ENCODE results near the gene NFAM1. TPM values are rescaled to one million over a fixed set of nuclear protein-coding genes. Genes with fewer than 3 reads are reported as not detected.

NFAM1 gene
- total and polyA plus RNA-seq, 4 donors: 1.2 to 2.5 (median 1.8) TPM

DNA sequence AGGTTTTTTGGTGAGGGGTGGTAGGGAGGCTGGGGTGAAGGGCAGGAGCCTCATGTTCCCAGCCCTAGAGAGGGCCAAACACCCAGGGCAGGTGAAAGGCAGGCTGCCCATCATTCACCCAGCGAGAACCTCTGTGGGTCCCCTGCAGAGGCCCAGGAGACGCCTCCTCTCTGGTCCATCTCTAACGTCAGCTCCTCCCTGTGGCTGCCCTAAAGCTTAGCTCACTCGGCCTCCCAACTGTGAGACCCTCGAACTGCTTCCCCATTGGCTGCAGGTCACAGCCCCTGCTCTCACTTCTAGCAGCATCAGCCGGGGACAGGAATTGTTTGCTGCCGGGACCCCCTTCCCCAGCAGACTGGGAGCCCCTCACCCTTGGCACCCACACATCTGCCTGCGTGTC is 615 bp upstream of the NFAM1 start:
- 56% methylated on average over 5 of the region's 8 CpGs for WGBS (ENCODE audit: insufficient coverage)
- peaks cover 31% of the 10 kb centered on the region for H3K27me3 ChIP-seq (ENCODE audit: control insufficient read depth, insufficient read depth, low read length)
- H3K36me3 ChIP-seq (ENCODE audit: control insufficient read depth, insufficient read depth, low read length): no peaks in the 10 kb centered on the region
- H3K4me3 ChIP-seq (ENCODE audit: low read depth, low read length): no peak overlapping the region
- DNase-seq (ENCODE audit: low read depth in 4 of 6, low spot score in 6 of 6): peak in 1 of 6 donors; percentile 1
- no peaks in the 10 kb centered on the region for H3K9me3 ChIP-seq (ENCODE audit: control insufficient read depth, insufficient read depth, low read length)
- H3K4me1 ChIP-seq (ENCODE audit: control insufficient read depth, insufficient read depth, low read length): peaks cover 68% of the 10 kb centered on the region
- H3K27ac ChIP-seq (ENCODE audit: low read depth, low read length): no peak overlapping the region

DNA sequence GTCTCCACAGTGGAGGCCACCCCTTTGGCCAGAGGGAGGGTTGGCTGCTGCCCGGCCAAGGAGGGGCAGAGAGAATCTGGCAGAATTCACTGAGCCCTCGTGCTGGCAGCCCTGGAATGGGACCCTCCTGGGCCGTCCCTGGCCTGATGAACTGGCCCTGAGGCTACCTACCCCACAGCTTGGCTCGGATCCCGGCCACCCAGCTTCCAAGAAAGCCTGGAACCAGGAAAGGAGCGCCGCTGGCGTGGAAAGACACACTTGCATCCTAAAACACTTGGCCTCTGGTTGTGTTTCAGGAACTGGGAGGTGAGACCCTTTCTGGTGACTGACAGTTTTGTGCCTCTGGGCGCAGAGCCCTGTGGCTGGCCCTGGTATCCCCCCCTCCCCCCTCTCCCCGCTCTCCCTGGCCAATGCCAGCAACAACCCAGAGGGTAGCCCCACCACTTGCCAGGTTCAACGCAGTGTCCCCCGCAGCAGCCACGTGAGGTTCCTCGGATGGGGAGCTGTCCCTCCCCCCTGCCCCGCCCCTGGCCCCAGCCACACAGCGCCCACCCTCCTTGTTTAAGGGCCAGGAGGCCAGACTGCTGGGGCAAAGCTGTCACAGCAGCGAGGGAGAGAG is 693 bp downstream of the NFAM1 start:
- H3K4me3 ChIP-seq (ENCODE audit: low read depth, low read length): no peak overlapping the region
- no peaks in the 10 kb centered on the region for H3K9me3 ChIP-seq (ENCODE audit: control insufficient read depth, insufficient read depth, low read length)
- H3K27ac ChIP-seq (ENCODE audit: low read depth, low read length): no peak overlapping the region
- peaks cover 55% of the 10 kb centered on the region for H3K4me1 ChIP-seq (ENCODE audit: control insufficient read depth, insufficient read depth, low read length)
- WGBS (ENCODE audit: insufficient coverage): 19% methylated on average over 13 of the region's 17 CpGs
- peak in 2 of 6 donors; percentile 63 to 88 for DNase-seq (ENCODE audit: low read depth in 4 of 6, low spot score in 6 of 6)
- H3K36me3 ChIP-seq (ENCODE audit: control insufficient read depth, insufficient read depth, low read length): no peaks in the 10 kb centered on the region
- H3K27me3 ChIP-seq (ENCODE audit: control insufficient read depth, insufficient read depth, low read length): peaks cover 35% of the 10 kb centered on the region

DNA sequence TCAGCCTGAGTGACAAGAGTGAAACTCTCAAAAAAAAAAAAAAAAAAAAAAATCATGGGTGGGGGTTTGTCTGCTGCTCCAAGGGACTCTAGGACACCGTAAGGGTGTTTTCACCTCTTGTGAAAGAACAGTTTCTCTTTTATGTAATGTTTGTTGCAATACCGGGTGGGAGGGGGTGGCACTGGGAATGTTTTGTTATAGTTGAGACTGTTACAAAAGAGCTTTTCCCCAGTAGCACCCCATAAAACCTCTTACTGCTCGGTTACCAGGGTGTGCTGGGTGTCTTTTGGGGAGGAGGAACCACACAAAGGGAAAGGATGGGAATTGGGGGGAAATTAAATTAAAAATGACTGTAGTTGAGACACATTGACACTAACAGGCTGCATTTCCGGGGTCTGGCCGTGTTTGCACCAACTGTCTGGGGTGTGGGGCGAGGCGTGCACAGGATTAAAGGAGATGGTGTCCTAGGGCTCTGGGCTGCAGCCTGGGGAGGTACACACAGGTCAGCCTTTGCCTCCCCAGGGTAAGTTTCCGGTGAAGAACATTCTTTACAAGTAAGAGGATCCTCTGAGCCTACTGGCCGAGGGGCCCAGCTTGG is 1.6 kb downstream of the NFAM1 start:
- Histone ChIP-seq H3K4me3 (ENCODE audit: low read depth, low read length) (no peak overlapping the region), H3K9me3 (ENCODE audit: control insufficient read depth, insufficient read depth, low read length) (no peaks in the 10 kb centered on the region), H3K4me1 (ENCODE audit: control insufficient read depth, insufficient read depth, low read length) (peaks cover 46% of the 10 kb centered on the region), H3K36me3 (ENCODE audit: control insufficient read depth, insufficient read depth, low read length) (no peaks in the 10 kb centered on the region), H3K27ac (ENCODE audit: low read depth, low read length) (no peak overlapping the region), H3K27me3 (ENCODE audit: control insufficient read depth, insufficient read depth, low read length) (peaks cover 37% of the 10 kb centered on the region)
- 83% methylated on average over 6 of the region's 9 CpGs for WGBS (ENCODE audit: insufficient coverage)
- no peak for DNase-seq (ENCODE audit: low read depth in 4 of 6, low spot score in 6 of 6)

DNA sequence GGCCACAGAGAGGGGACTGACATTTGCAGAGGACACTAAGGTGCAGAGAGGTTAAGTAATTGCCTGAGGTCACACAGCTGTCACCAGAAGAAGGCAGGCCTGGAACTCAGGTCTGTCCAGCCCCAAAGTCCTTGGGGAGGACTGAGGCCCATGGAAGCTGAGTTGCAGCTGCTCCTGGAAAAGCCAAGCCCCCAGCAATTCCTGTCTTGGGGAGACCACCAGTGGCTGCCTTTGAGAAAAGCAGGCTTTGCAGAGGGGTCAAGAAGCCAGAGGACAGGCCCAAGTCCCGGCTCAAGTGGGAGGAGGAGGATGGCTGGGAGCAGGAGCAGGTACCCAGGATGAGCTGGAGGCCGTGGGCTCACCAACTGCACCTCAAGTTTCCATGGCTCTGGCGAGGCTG is 3.4 kb downstream of the NFAM1 start:
- no peaks in the 10 kb centered on the region for H3K9me3 ChIP-seq (ENCODE audit: control insufficient read depth, insufficient read depth, low read length)
- no peak for DNase-seq (ENCODE audit: low read depth in 4 of 6, low spot score in 6 of 6)
- WGBS (ENCODE audit: insufficient coverage): 90% methylated on average over 3 of the region's 3 CpGs
- no peak overlapping the region for H3K4me3 ChIP-seq (ENCODE audit: low read depth, low read length)
- no peaks in the 10 kb centered on the region for H3K36me3 ChIP-seq (ENCODE audit: control insufficient read depth, insufficient read depth, low read length)
- H3K27ac ChIP-seq (ENCODE audit: low read depth, low read length): no peak overlapping the region
- H3K4me1 ChIP-seq (ENCODE audit: control insufficient read depth, insufficient read depth, low read length): peaks cover 31% of the 10 kb centered on the region
- H3K27me3 ChIP-seq (ENCODE audit: control insufficient read depth, insufficient read depth, low read length): peaks cover 37% of the 10 kb centered on the region

DNA sequence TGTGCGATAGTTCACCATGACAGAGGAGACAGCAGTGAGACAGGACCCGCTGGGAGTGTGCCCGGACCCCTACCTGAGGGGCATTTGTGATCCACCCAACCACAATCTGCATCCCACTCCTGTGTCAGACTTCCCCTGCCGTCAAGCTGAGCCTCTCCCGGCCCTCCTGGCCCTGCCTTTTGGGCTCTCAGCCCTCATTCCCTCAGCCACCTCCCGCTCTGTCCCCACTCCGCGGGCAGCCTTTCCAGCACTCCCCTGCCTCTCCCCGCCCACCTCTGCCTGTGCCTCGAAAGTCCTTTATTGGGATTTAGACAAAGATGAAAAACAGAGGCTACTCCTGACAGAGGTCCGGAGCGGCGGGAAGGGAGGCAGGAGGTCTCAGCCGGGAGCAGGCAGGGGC is 4.2 kb downstream of the NFAM1 start:
- Histone ChIP-seq H3K27ac (ENCODE audit: low read depth, low read length) (no peak overlapping the region), H3K4me3 (ENCODE audit: low read depth, low read length) (no peak overlapping the region), H3K9me3 (ENCODE audit: control insufficient read depth, insufficient read depth, low read length) (no peaks in the 10 kb centered on the region), H3K4me1 (ENCODE audit: control insufficient read depth, insufficient read depth, low read length) (peaks cover 24% of the 10 kb centered on the region), H3K36me3 (ENCODE audit: control insufficient read depth, insufficient read depth, low read length) (no peaks in the 10 kb centered on the region), H3K27me3 (ENCODE audit: control insufficient read depth, insufficient read depth, low read length) (peaks cover 34% of the 10 kb centered on the region)
- WGBS (ENCODE audit: insufficient coverage): 42% methylated on average over 9 of the region's 14 CpGs
- no peak for DNase-seq (ENCODE audit: low read depth in 4 of 6, low spot score in 6 of 6)

DNA sequence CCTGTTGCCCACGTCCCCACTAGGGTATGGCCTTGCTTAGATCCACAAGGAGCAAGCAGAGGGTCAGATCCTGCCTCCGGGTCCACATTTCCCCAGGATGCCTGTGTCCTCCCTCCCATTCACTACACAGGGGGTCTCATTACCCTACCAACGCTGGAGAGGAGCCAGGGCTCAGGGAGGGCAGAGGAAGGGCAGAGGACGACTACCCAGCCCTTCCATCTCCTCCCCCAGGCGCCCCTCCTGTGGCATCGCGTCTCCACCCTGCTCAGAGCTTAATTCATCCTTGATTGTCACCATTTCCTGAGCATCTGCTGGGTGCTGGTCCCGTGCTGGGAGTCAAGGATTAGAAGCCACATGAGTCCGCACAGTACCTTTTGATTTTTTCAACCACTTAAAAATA is 5.0 kb downstream of the NFAM1 start:
- WGBS (ENCODE audit: insufficient coverage): 43% methylated on average over 8 of the region's 9 CpGs
- no peak overlapping the region for H3K27ac ChIP-seq (ENCODE audit: low read depth, low read length)
- no peaks in the 10 kb centered on the region for H3K36me3 ChIP-seq (ENCODE audit: control insufficient read depth, insufficient read depth, low read length)
- peaks cover 26% of the 10 kb centered on the region for H3K27me3 ChIP-seq (ENCODE audit: control insufficient read depth, insufficient read depth, low read length)
- peaks cover 16% of the 10 kb centered on the region for H3K4me1 ChIP-seq (ENCODE audit: control insufficient read depth, insufficient read depth, low read length)
- no peak overlapping the region for H3K4me3 ChIP-seq (ENCODE audit: low read depth, low read length)
- no peak for DNase-seq (ENCODE audit: low read depth in 4 of 6, low spot score in 6 of 6)
- no peaks in the 10 kb centered on the region for H3K9me3 ChIP-seq (ENCODE audit: control insufficient read depth, insufficient read depth, low read length)

DNA sequence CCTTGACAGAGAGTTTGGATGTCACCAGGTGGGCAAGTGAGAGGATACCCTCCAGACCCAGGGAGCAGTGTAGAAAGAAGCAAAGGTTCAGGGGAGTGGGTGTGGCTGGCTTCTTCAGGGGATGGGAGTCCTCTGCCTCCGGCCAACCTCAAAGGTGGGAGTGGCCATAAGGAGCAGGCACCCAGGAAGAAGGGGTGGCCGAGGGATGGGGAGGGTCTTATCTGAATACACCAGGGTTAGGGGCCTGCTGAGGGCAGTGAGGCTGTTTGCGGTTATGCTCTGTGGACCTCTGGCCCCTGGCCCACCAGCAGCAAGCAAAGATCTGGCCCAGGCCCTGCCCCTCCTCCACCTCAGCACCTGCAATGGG is 6.2 kb downstream of the NFAM1 start:
- WGBS (ENCODE audit: insufficient coverage): 100% methylated on average over 2 of the region's 3 CpGs
- H3K36me3 ChIP-seq (ENCODE audit: control insufficient read depth, insufficient read depth, low read length): no peaks in the 10 kb centered on the region
- H3K4me3 ChIP-seq (ENCODE audit: low read depth, low read length): no peak overlapping the region
- H3K27me3 ChIP-seq (ENCODE audit: control insufficient read depth, insufficient read depth, low read length): peaks cover 16% of the 10 kb centered on the region
- DNase-seq (ENCODE audit: low read depth in 4 of 6, low spot score in 6 of 6): no peak
- H3K27ac ChIP-seq (ENCODE audit: low read depth, low read length): no peak overlapping the region
- H3K9me3 ChIP-seq (ENCODE audit: control insufficient read depth, insufficient read depth, low read length): no peaks in the 10 kb centered on the region
- peaks cover 4% of the 10 kb centered on the region for H3K4me1 ChIP-seq (ENCODE audit: control insufficient read depth, insufficient read depth, low read length)

DNA sequence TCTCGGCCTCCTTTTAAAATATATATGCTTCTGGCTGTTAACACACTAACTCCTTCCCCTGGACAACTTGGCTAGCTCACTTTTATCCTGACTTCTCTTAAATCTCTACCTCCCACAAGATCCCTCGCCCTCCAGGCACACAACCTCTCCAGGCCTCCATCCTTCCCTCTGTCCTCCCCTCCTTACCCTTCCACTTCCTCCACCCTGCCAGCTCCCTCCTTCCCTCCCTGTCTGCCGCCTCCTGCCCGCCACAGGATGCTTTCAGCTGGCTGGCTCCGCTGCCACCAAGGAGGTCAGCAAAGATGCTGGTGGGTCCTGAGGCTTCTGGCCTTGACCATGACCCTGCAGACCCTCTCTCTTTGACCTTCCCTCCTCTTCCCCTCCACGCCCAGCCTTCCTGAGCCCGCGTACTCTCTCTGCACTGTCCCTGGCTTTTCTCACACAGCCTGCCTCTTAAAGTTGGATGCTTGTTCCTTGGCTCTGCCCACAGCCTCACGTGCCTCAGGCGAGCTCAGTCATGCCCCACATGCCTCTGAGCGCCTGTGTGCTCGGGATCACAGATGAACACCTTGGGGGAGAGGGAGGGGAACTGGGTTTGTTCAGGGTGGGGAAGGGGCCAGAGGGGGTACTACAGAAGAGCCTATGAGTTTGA is 6.7 kb downstream of the NFAM1 start:
- Histone ChIP-seq H3K27ac (ENCODE audit: low read depth, low read length) (no peak overlapping the region), H3K4me1 (ENCODE audit: control insufficient read depth, insufficient read depth, low read length) (no peaks in the 10 kb centered on the region), H3K36me3 (ENCODE audit: control insufficient read depth, insufficient read depth, low read length) (no peaks in the 10 kb centered on the region), H3K27me3 (ENCODE audit: control insufficient read depth, insufficient read depth, low read length) (peaks cover 13% of the 10 kb centered on the region), H3K9me3 (ENCODE audit: control insufficient read depth, insufficient read depth, low read length) (no peaks in the 10 kb centered on the region), H3K4me3 (ENCODE audit: low read depth, low read length) (no peak overlapping the region)
- WGBS (ENCODE audit: insufficient coverage): 84% methylated on average over 12 of the region's 12 CpGs
- no peak for DNase-seq (ENCODE audit: low read depth in 4 of 6, low spot score in 6 of 6)

DNA sequence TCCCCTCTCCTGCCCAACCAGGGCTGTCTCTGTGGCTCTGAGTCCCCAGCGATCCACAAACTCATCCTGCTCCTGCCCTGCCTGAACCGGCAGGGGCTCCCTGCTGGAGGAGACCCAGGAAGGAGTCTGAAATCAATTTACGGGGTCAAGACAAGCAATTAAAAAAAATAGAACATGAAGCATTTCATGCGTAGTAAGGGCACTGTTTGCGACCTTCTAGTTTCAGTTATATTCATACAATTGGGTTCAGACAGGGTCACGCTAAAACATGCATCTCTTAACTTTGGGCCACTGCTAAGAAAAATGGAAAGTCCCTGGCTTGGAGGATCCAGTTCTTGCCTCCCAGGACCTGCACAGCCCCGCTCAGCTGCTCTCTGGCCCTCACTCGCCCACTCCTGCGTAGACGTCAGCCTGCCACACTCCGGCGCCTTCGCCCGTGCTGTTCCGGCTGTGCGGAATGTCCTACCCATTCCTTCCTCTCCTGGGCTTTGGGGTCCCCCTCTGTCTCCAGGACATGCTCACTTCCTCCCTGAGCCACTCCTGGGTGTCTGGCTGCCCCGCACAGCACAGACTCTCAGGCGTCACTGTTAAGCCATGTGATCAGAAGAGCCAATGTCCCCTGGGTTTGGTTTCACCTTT is 12.8 kb downstream of the NFAM1 start:
- Histone ChIP-seq H3K27ac (ENCODE audit: low read depth, low read length) (no peak overlapping the region), H3K4me3 (ENCODE audit: low read depth, low read length) (no peak overlapping the region), H3K36me3 (ENCODE audit: control insufficient read depth, insufficient read depth, low read length) (no peaks in the 10 kb centered on the region), H3K4me1 (ENCODE audit: control insufficient read depth, insufficient read depth, low read length) (peaks cover 8% of the 10 kb centered on the region), H3K9me3 (ENCODE audit: control insufficient read depth, insufficient read depth, low read length) (no peaks in the 10 kb centered on the region), H3K27me3 (ENCODE audit: control insufficient read depth, insufficient read depth, low read length) (no peaks in the 10 kb centered on the region)
- no peak for DNase-seq (ENCODE audit: low read depth in 4 of 6, low spot score in 6 of 6)
- WGBS (ENCODE audit: insufficient coverage): 80% methylated on average over 17 of the region's 18 CpGs
